ENCODE data around the gene NOC3L. TPM values are rescaled to one million over a fixed set of nuclear protein-coding genes. Genes with fewer than 3 reads are reported as not detected.
A peak's percentile ranks its signal among the peaks of the same experiment; 100 is the strongest.

NOC3L gene
- total RNA-seq, 4 donors from 2014 or later: 10.3 to 14.5 (median 12.5) TPM

GRCh38 chr10:94293354-94293753, 69.4 kb downstream of the NOC3L start:
- ATAC-seq: no peak
- DNase-seq: no peak
- no peak for TF ChIP-seq POLR2A (IDR thresholded peaks at IDR 0.05)
- TF ChIP-seq CTCF (IDR thresholded peaks at IDR 0.05 in 4 of 5, conservative IDR thresholded peaks at IDR 0.05 in 1 of 5): no peak
- intact Hi-C loops (cut with DNase I; ENCODE audit: low total_unique reads) (no loop called here), in situ Hi-C loops (cut with MboI; ENCODE audit: low sequenced_read_pairs in 4 of 4) (no loop called here)
- no peak overlapping the region for H3K4me3 ChIP-seq
- H3K27me3 ChIP-seq: no peaks in the 10 kb centered on the region
- no peak overlapping the region for H3K27ac ChIP-seq
- no peaks in the 10 kb centered on the region for H3K9me3 ChIP-seq
- H3K36me3 ChIP-seq: no peaks in the 10 kb centered on the region
- peaks cover 0 to 6% of the 10 kb centered on the region in 2 donors for H3K4me1 ChIP-seq

GRCh38 chr10:94292434-94293090, 70.2 kb downstream of the NOC3L start:
- H3K4me1 ChIP-seq: peaks cover 0 to 6% of the 10 kb centered on the region in 2 donors
- H3K4me3 ChIP-seq: no peak overlapping the region
- no peaks in the 10 kb centered on the region for H3K36me3 ChIP-seq
- no peak overlapping the region for H3K27ac ChIP-seq
- DNase-seq: peak in 1 of 2 donors; percentile 21
- intact Hi-C loops (cut with DNase I; ENCODE audit: low total_unique reads): no loop called here
- TF ChIP-seq POLR2A (IDR thresholded peaks at IDR 0.05): no peak
- no peak for TF ChIP-seq CTCF (IDR thresholded peaks at IDR 0.05 in 4 of 5, conservative IDR thresholded peaks at IDR 0.05 in 1 of 5)
- in situ Hi-C loops (cut with MboI; ENCODE audit: low sequenced_read_pairs in 4 of 4): no loop called here
- no peaks in the 10 kb centered on the region for H3K27me3 ChIP-seq
- no peak for ATAC-seq
- H3K9me3 ChIP-seq: no peaks in the 10 kb centered on the region

DNA sequence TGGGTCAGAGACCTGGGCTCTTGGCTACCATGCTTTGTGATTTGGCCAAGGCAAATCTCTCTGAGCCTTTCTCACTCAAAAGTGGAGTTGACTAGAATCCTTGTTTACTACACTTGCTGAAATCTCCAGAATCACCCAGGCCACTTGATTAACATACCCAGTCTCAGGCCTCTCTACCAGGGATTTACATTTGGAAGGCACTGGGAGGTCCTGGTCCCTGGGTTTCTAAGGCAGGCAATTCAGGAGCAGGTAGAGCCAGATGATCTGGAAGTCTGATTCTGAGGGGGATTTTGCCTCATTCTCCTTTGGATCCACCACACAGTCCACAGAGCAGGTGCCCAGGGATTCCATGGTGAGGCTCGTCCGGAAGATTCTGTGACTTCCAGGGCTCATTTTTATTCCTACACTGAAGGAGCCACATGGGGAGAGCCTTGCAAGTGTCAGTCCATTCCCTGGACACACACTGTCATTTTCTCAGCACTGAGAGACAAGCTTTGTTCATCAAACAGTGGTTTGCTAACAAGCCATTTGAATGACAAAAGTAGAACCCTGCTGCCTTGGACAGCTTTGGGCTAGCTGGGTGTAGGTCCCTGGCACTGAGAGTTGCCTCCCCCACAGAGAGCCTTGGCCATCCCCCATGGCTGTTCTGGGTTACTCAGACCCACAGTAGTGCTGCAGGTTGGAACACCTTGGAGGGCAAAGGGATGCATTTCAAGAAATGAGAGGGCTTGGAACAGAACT, 74.2 kb downstream of the NOC3L start:
- in situ Hi-C loops (cut with MboI; ENCODE audit: low sequenced_read_pairs in 4 of 4) (no loop called here), intact Hi-C loops (cut with DNase I; ENCODE audit: low total_unique reads) (no loop called here)
- ATAC-seq (no peak), DNase-seq (no peak)
- H3K27me3 ChIP-seq: no peaks in the 10 kb centered on the region
- H3K27ac ChIP-seq: no peak overlapping the region
- no peaks in the 10 kb centered on the region for H3K36me3 ChIP-seq
- peaks cover 0 to 6% of the 10 kb centered on the region in 2 donors for H3K4me1 ChIP-seq
- H3K9me3 ChIP-seq: no peaks in the 10 kb centered on the region
- no peak overlapping the region for H3K4me3 ChIP-seq
- no peak for TF ChIP-seq CTCF (IDR thresholded peaks at IDR 0.05 in 4 of 5, conservative IDR thresholded peaks at IDR 0.05 in 1 of 5)
- no peak for TF ChIP-seq POLR2A (IDR thresholded peaks at IDR 0.05)

- TF ChIP-seq POLR2A (IDR thresholded peaks at IDR 0.05) (no peak), CTCF (IDR thresholded peaks at IDR 0.05 in 4 of 5, conservative IDR thresholded peaks at IDR 0.05 in 1 of 5) (no peak)
- intact Hi-C loops (cut with DNase I; ENCODE audit: low total_unique reads) (no loop called here), in situ Hi-C loops (cut with MboI; ENCODE audit: low sequenced_read_pairs in 4 of 4) (no loop called here)
- no peak overlapping the region for H3K4me3 ChIP-seq
- no peaks in the 10 kb centered on the region for H3K27me3 ChIP-seq
- DNase-seq: no peak
- no peaks in the 10 kb centered on the region for H3K36me3 ChIP-seq
- peaks cover 0 to under 1% of the 10 kb centered on the region in 2 donors for H3K4me1 ChIP-seq
- H3K27ac ChIP-seq: no peak overlapping the region
- no peaks in the 10 kb centered on the region for H3K9me3 ChIP-seq
- no peak for ATAC-seq
These were observed 75.4 kb downstream of the NOC3L start for GRCh38 chr10:94287336-94287735.
